ENCODE data around the gene ANOS1. TPM values are rescaled to one million over a fixed set of nuclear protein-coding genes. Genes with fewer than 3 reads are reported as not detected.

The ANOS1 gene
- total RNA-seq, 1 experiment from 2014 or later = 0.05 TPM

DNA sequence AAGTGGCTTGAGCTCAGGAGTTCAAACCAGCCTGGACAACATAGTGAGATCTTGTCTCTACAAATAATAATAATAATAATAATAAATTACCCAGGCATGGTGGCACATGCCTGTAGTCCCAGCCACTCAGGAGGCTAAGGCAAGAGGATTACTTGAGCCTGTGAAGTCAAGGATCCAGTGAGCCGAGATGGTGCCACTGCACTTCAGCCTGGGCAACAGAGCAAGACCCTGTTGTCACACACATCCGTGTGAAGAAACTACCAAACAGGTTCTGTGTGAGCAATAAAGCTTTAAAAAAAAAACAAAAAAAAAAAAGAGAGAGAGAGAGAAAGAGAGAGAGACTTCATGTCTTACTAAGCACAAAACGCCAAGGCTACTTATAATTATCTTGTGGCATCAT is 42.5 kb downstream of the ANOS1 start:
- TF ChIP-seq, protein P1, sequence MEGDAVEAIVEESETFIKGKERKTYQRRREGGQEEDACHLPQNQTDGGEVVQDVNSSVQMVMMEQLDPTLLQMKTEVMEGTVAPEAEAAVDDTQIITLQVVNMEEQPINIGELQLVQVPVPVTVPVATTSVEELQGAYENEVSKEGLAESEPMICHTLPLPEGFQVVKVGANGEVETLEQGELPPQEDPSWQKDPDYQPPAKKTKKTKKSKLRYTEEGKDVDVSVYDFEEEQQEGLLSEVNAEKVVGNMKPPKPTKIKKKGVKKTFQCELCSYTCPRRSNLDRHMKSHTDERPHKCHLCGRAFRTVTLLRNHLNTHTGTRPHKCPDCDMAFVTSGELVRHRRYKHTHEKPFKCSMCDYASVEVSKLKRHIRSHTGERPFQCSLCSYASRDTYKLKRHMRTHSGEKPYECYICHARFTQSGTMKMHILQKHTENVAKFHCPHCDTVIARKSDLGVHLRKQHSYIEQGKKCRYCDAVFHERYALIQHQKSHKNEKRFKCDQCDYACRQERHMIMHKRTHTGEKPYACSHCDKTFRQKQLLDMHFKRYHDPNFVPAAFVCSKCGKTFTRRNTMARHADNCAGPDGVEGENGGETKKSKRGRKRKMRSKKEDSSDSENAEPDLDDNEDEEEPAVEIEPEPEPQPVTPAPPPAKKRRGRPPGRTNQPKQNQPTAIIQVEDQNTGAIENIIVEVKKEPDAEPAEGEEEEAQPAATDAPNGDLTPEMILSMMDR (IDR thresholded peaks at IDR 0.05; ENCODE audit: unreplicated experiment) = no peak
- no peak for DNase-seq (ENCODE audit: unreplicated experiment)
- Mint-ChIP-seq H3K4me1 (ENCODE audit: insufficient read depth, unreplicated experiment) (no peaks in the 10 kb centered on the region), H3K36me3 (ENCODE audit: insufficient read depth, unreplicated experiment) (no peaks in the 10 kb centered on the region), H3K27ac (ENCODE audit: low read depth, unreplicated experiment) (no peak overlapping the region), H3K4me3 (ENCODE audit: unreplicated experiment) (no peak overlapping the region), H3K27me3 (ENCODE audit: insufficient read depth, unreplicated experiment) (peaks cover 23% of the 10 kb centered on the region), H3K9me3 (ENCODE audit: unreplicated experiment) (peaks cover 16% of the 10 kb centered on the region)
- ChIA-PET CTCF (no interaction called here), POLR2A (no interaction called here)
- no TSS peak for BruUV-seq (replicated peaks)
- intact Hi-C loops (cut with micrococcal nuclease) = no loop called here

GRCh38 chrX:8688776-8689175 is 43.2 kb downstream of the ANOS1 start:
- H3K36me3 Mint-ChIP-seq (ENCODE audit: insufficient read depth, unreplicated experiment) = no peaks in the 10 kb centered on the region
- no peak overlapping the region for H3K27ac Mint-ChIP-seq (ENCODE audit: low read depth, unreplicated experiment)
- DNase-seq (ENCODE audit: unreplicated experiment) = no peak
- TF ChIP-seq, protein P1 (IDR thresholded peaks at IDR 0.05; ENCODE audit: unreplicated experiment) = no peak
- H3K4me3 Mint-ChIP-seq (ENCODE audit: unreplicated experiment) = no peak overlapping the region
- H3K9me3 Mint-ChIP-seq (ENCODE audit: unreplicated experiment) = peaks cover 16% of the 10 kb centered on the region
- CTCF ChIA-PET = interaction anchor here (0.7 kb wide), 1 partner anchor 333 kb away, joined by 3 read pairs; no protein-coding TSS in a partner anchor
- intact Hi-C loops (cut with micrococcal nuclease) = no loop called here
- POLR2A ChIA-PET = no interaction called here
- BruUV-seq (replicated peaks) = no TSS peak
- no peaks in the 10 kb centered on the region for H3K4me1 Mint-ChIP-seq (ENCODE audit: insufficient read depth, unreplicated experiment)
- peaks cover 23% of the 10 kb centered on the region for H3K27me3 Mint-ChIP-seq (ENCODE audit: insufficient read depth, unreplicated experiment)

DNA sequence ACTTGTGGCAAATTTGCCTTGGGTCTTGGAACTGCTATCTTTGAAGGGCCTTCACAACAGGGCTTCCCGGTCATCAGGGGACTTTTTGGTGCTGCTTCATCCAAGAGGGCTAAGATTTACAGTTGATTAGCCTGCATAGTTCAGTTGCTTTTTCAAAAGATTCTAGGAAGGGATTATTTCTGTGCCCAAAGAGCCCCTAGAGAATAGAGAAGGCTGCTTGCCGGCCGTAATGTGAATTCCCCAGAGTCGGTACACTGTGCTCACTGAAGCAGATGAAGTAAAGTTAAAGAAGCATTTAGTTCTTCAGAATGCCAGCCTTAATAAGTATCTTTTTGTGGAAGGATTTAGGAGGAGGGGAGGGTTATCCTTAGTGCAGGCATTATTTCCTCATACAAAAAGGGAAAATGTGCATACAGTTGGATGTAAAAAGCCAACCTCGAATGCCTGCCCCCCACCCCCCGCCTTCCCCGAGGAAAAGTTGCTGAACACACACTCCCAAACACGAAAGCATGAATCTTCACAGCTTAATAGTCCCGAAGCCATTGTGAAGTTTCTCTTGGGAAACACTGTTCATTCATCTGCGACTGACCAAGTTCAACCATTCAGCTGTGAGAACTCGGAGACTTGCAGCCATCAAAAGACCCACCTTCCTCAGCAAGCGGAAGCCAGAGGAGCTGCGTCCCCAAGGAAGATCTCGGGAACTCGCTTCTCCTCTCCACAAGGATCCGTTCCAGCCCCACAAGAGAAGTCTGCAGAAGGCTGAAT is 47.6 kb downstream of the ANOS1 start:
- POLR2A ChIA-PET = no interaction called here
- intact Hi-C loops (cut with micrococcal nuclease) = no loop called here

DNA sequence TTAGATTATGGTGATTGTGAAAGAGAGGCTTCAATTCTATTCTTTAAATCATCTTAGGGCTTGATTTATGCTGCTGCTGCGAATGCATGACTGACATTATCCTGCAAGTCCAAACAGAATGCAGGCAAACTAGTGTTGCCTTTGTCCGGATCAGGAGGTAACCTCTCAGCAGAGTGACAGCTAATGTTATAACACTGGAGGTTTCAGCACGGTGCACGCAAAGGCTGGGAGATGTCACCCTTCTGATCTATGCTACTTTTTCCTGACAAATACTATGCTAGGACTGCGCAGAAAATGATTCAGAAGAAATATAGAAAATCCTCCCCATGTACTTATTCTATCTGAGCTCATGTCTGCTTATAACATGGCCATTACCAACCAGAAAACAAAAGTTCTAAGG is 48.2 kb downstream of the ANOS1 start:
- intact Hi-C loops (cut with micrococcal nuclease) = no loop called here
- no peak overlapping the region for H3K27ac Mint-ChIP-seq (ENCODE audit: low read depth, unreplicated experiment)

More for the DNA sequence above, 47.6 kb downstream of the ANOS1 start:
- Mint-ChIP-seq H3K4me1 (ENCODE audit: insufficient read depth, unreplicated experiment) (no peaks in the 10 kb centered on the region), H3K27ac (ENCODE audit: low read depth, unreplicated experiment) (no peak overlapping the region), H3K27me3 (ENCODE audit: insufficient read depth, unreplicated experiment) (peaks cover 23% of the 10 kb centered on the region), H3K36me3 (ENCODE audit: insufficient read depth, unreplicated experiment) (no peaks in the 10 kb centered on the region), H3K9me3 (ENCODE audit: unreplicated experiment) (peaks cover 10% of the 10 kb centered on the region), H3K4me3 (ENCODE audit: unreplicated experiment) (no peak overlapping the region)
- CTCF ChIA-PET = no interaction called here
- DNase-seq (ENCODE audit: unreplicated experiment) = no peak
- BruUV-seq (replicated peaks) = no TSS peak
- TF ChIP-seq, protein P1 (IDR thresholded peaks at IDR 0.05; ENCODE audit: unreplicated experiment) = no peak

More for the DNA sequence above, 48.2 kb downstream of the ANOS1 start:
- DNase-seq (ENCODE audit: unreplicated experiment) = no peak
- no peaks in the 10 kb centered on the region for H3K4me1 Mint-ChIP-seq (ENCODE audit: insufficient read depth, unreplicated experiment)
- no TSS peak for BruUV-seq (replicated peaks)
- H3K27me3 Mint-ChIP-seq (ENCODE audit: insufficient read depth, unreplicated experiment) = peaks cover 21% of the 10 kb centered on the region
- H3K36me3 Mint-ChIP-seq (ENCODE audit: insufficient read depth, unreplicated experiment) = no peaks in the 10 kb centered on the region
- no peak overlapping the region for H3K4me3 Mint-ChIP-seq (ENCODE audit: unreplicated experiment)
- peaks cover 10% of the 10 kb centered on the region for H3K9me3 Mint-ChIP-seq (ENCODE audit: unreplicated experiment)
- TF ChIP-seq, protein P1 (IDR thresholded peaks at IDR 0.05; ENCODE audit: unreplicated experiment) = no peak
- POLR2A ChIA-PET = no interaction called here
- CTCF ChIA-PET = no interaction called here
